Naive thymus-derived CD4-positive, alpha-beta T cell (primary cell): ENCODE data around the gene MAMDC4. TPM values are rescaled to one million over a fixed set of nuclear protein-coding genes. Genes with fewer than 3 reads are reported as not detected.
A peak's percentile ranks its signal among the peaks of the same experiment; 100 is the strongest.
"Not testable (repeated sequence)": the region's sequence is repeated elsewhere in the genome, so short reads cannot be mapped to it uniquely, and the experiment has no call there.

Experiments
- ATAC-seq: fragments of 150-1000 bp; cut with Tn5 transposase; 2 replicates; pipeline ENCODE4 v1.10.0; 2021; ENCODE audit warnings: mild to moderate bottlenecking, moderate library complexity
- CTCF ChIA-PET: fragments of 350-600 bp; sonication (Branson Sonifier 250); formaldehyde crosslinking; loops from one replicate; lab custom pipeline; 2021; ENCODE audit warnings: antibody characterized with exemption; lab: Charles Lee
- POLR2A ChIA-PET: fragments of 350-600 bp; sonication (Branson Sonifier 250); formaldehyde crosslinking; loops from one replicate; lab custom pipeline; 2021; ENCODE audit warnings: antibody characterized with exemption, inconsistent platforms; lab: Charles Lee
- DNase-seq, 9 donors: peaks; one replicate each; pipeline versions ENCODE4 v3.0.0 to v3.0.0-alpha.2; 2020 to 2022; ENCODE audit warnings: mixed read lengths in 1 of 9
- H3K27ac ChIP-seq: one replicate; pipeline ENCODE4 v1.7.0; 2013; ENCODE audit warnings: mild to moderate bottlenecking, low read depth, low read length, moderate library complexity
- H3K27me3 ChIP-seq, 2 donors: one replicate each; pipeline ENCODE4 v1.7.0; 2013; ENCODE audit warnings: low read length in 2 of 2, mild to moderate bottlenecking in 2 of 2, moderate library complexity in 2 of 2; ENCODE audit not compliant: control insufficient read depth in 2 of 2, insufficient read depth in 2 of 2
- H3K36me3 ChIP-seq, 3 experiments: 1 replicate in 2 of 3; 2 replicates in 1 of 3; pipeline ENCODE4 v1.7.0; 2013; ENCODE audit warnings: low read length in 3 of 3, mild to moderate bottlenecking in 3 of 3, moderate library complexity in 1 of 3; ENCODE audit not compliant: insufficient read depth in 3 of 3, control insufficient read depth in 2 of 3
- H3K4me1 ChIP-seq, 2 donors: one replicate each; pipeline ENCODE4 v1.7.0; 2013; ENCODE audit warnings: low read length in 2 of 2, mild to moderate bottlenecking in 2 of 2, moderate library complexity in 1 of 2; ENCODE audit not compliant: control insufficient read depth in 2 of 2, insufficient read depth in 2 of 2
- H3K4me3 ChIP-seq: 2 replicates; pipeline ENCODE4 v1.7.0; 2013; ENCODE audit warnings: mild to moderate bottlenecking, low read length
- H3K9me3 ChIP-seq, 3 experiments: 1 replicate in 2 of 3; 2 replicates in 1 of 3; pipeline ENCODE4 v1.7.0; 2013; ENCODE audit warnings: low read length in 3 of 3; ENCODE audit not compliant: control insufficient read depth in 2 of 3
- H3K27ac Mint-ChIP-seq, 9 donors: one replicate each; pipeline ENCODE4 v1.8.0; 2020 to 2022; ENCODE audit warnings: mixed read lengths in 9 of 9, mild to moderate bottlenecking in 8 of 9, moderate library complexity in 5 of 9, inconsistent platforms in 2 of 9
- H3K27me3 Mint-ChIP-seq, 5 donors: one replicate each; pipeline ENCODE4 v1.8.0; 2021 to 2022; ENCODE audit warnings: mixed read lengths in 5 of 5, mild to moderate bottlenecking in 1 of 5
- H3K36me3 Mint-ChIP-seq, 5 donors: one replicate each; pipeline ENCODE4 v1.8.0; 2020 to 2022; ENCODE audit warnings: mixed read lengths in 5 of 5, mild to moderate bottlenecking in 3 of 5, inconsistent platforms in 1 of 5
- H3K4me1 Mint-ChIP-seq, 7 donors: one replicate each; pipeline ENCODE4 v1.8.0; 2020 to 2022; ENCODE audit warnings: mixed read lengths in 7 of 7, mild to moderate bottlenecking in 3 of 7, inconsistent platforms in 1 of 7
- H3K4me3 Mint-ChIP-seq, 10 donors: one replicate each; pipeline ENCODE4 v1.8.0; 2020 to 2022; ENCODE audit warnings: mild to moderate bottlenecking in 10 of 10, mixed read lengths in 10 of 10, moderate library complexity in 6 of 10, inconsistent platforms in 2 of 10
- H3K9me3 Mint-ChIP-seq, 11 donors: one replicate each; pipeline ENCODE4 v1.8.0; 2020 to 2022; ENCODE audit warnings: mixed read lengths in 11 of 11, mild to moderate bottlenecking in 4 of 11, inconsistent platforms in 1 of 11, moderate library complexity in 1 of 11
- intact Hi-C, 2 donors: fragments of 100-400 bp; cut with micrococcal nuclease; formaldehyde crosslinking; loops; one replicate each; pipeline ENCODE4 v1.15.1; 2023
- polyA plus RNA-seq, 2 donors: library from polyadenylated mRNA; unstranded; fragments of 300-500 nt; fragmentation: Illumina TruSeq; gene quantifications; one replicate each; pipeline ENCODE4 v1.2.3, GENCODE V29; 2021
- total RNA-seq, 6 experiments: library from RNA in 5 of 6; stranded (reverse) in 5 of 6; gene quantifications; 1 replicate in 5 of 6; 2 replicates in 1 of 6; pipeline ENCODE4 v1.2.3 and lab custom pipeline; 2021 to 2026

MAMDC4 gene
- total and polyA plus RNA-seq, 7 experiments from 2014 or later, result 0.22 to 27.7 (median 5.0) TPM; not detected in 1

GRCh38 chr9:136838314-136839228 lies 13.6 kb upstream of the MAMDC4 start:
- POLR2A ChIA-PET, result no interaction called here
- DNase-seq, result no peak
- CTCF ChIA-PET, result no interaction called here
- Histone ChIP-seq H3K4me1 (peaks cover 4 to 7% of the 10 kb centered on the region in 2 donors), H3K4me3 (no peak overlapping the region), H3K27me3 (no peaks in the 10 kb centered on the region), H3K9me3 (no peaks in the 10 kb centered on the region), H3K36me3 (peaks cover 0 to 25% (median 0%) of the 10 kb centered on the region in 3 experiments), H3K27ac (no peak overlapping the region)
- H3K4me1 Mint-ChIP-seq, result peaks cover 0 to 14% (median 8%) of the 10 kb centered on the region in 7 donors
- intact Hi-C loops, result no loop called here
- H3K36me3 Mint-ChIP-seq, result peaks cover 0 to 8% (median 0%) of the 10 kb centered on the region in 5 donors
- no peaks in the 10 kb centered on the region for H3K9me3 Mint-ChIP-seq
- H3K4me3 Mint-ChIP-seq, result no peak overlapping the region
- no peak overlapping the region for H3K27ac Mint-ChIP-seq
- no peak for ATAC-seq
- no peaks in the 10 kb centered on the region for H3K27me3 Mint-ChIP-seq

- intact Hi-C loops, result no loop called here
- DNase-seq (no peak), ATAC-seq (no peak)
- Histone ChIP-seq H3K4me1 (peaks cover 4 to 7% of the 10 kb centered on the region in 2 donors), H3K4me3 (no peak overlapping the region), H3K27me3 (no peaks in the 10 kb centered on the region), H3K9me3 (no peaks in the 10 kb centered on the region), H3K36me3 (peaks cover 0 to 25% (median 0%) of the 10 kb centered on the region in 3 experiments), H3K27ac (no peak overlapping the region)
- Mint-ChIP-seq H3K4me1 (peaks cover 0 to 16% (median 10%) of the 10 kb centered on the region in 7 donors), H3K4me3 (peak overlapping the region in 2 of 10 donors; percentile 51 to 67), H3K36me3 (peaks cover 0 to 5% (median 0%) of the 10 kb centered on the region in 5 donors), H3K27ac (peak overlapping the region in 2 of 9 donors; percentile 7 to 79), H3K27me3 (no peaks in the 10 kb centered on the region), H3K9me3 (no peaks in the 10 kb centered on the region)
- POLR2A ChIA-PET, result interaction anchor here (0.6 kb wide), 1 partner anchor 96 kb away, joined by 4 read pairs; no protein-coding TSS in a partner anchor
- CTCF ChIA-PET, result no interaction called here
These were observed 12.7 kb upstream of the MAMDC4 start for GRCh38 chr9:136839229-136840139.

- peaks cover 0 to 2% (median 0%) of the 10 kb centered on the region in 5 donors for H3K27me3 Mint-ChIP-seq
- Histone ChIP-seq H3K4me1 (peaks cover 4 to 7% of the 10 kb centered on the region in 2 donors), H3K36me3 (peaks cover 0 to 25% (median 0%) of the 10 kb centered on the region in 3 experiments), H3K27me3 (no peaks in the 10 kb centered on the region), H3K27ac (no peak overlapping the region), H3K4me3 (no peak overlapping the region), H3K9me3 (no peaks in the 10 kb centered on the region)
- peak overlapping the region in 3 of 9 donors; percentile 7 to 79 (median 32) for H3K27ac Mint-ChIP-seq
- H3K4me3 Mint-ChIP-seq, result peak overlapping the region in 2 of 10 donors; percentile 51 to 67
- H3K4me1 Mint-ChIP-seq, result peaks cover 0 to 16% (median 10%) of the 10 kb centered on the region in 7 donors
- no peaks in the 10 kb centered on the region for H3K9me3 Mint-ChIP-seq
- H3K36me3 Mint-ChIP-seq, result peaks cover 0 to 5% (median 0%) of the 10 kb centered on the region in 5 donors
- ChIA-PET POLR2A (interaction anchor here (0.6 kb wide), 2 partner anchors 32 to 96 kb away, joined by 3 to 4 read pairs; no protein-coding TSS in a partner anchor), CTCF (no interaction called here)
- DNase-seq, result no peak
- ATAC-seq, result no peak
- intact Hi-C loops, result no loop called here
These were observed 11.8 kb upstream of the MAMDC4 start for GRCh38 chr9:136840140-136840876.

GRCh38 chr9:136840877-136841645 lies 11.1 kb upstream of the MAMDC4 start:
- CTCF ChIA-PET, result no interaction called here
- no peak for ATAC-seq
- Mint-ChIP-seq H3K4me3 (peak overlapping the region in 1 of 10 donors; percentile 85), H3K4me1 (peaks cover 0 to 16% (median 10%) of the 10 kb centered on the region in 7 donors), H3K27ac (no peak overlapping the region), H3K27me3 (peaks cover 0 to 5% (median 0%) of the 10 kb centered on the region in 5 donors), H3K36me3 (peaks cover 0 to 5% (median 0%) of the 10 kb centered on the region in 5 donors), H3K9me3 (no peaks in the 10 kb centered on the region)
- Histone ChIP-seq H3K4me1 (peaks cover 4 to 7% of the 10 kb centered on the region in 2 donors), H3K4me3 (no peak overlapping the region), H3K9me3 (no peaks in the 10 kb centered on the region), H3K27ac (no peak overlapping the region), H3K36me3 (peaks cover 0 to 25% (median 0%) of the 10 kb centered on the region in 3 experiments), H3K27me3 (no peaks in the 10 kb centered on the region)
- DNase-seq, result no peak
- POLR2A ChIA-PET, result interaction anchor here (0.6 kb wide), 1 partner anchor 33 kb away, joined by 3 read pairs; no protein-coding TSS in a partner anchor
- intact Hi-C loops, result no loop called here

GRCh38 chr9:136841646-136842379 lies 10.3 kb upstream of the MAMDC4 start:
- peaks cover 0 to 19% (median 0%) of the 10 kb centered on the region in 3 experiments for H3K36me3 ChIP-seq
- H3K36me3 Mint-ChIP-seq, H3K27ac ChIP-seq, H3K9me3 ChIP-seq, H3K27me3 ChIP-seq, DNase-seq, H3K4me1 ChIP-seq, ATAC-seq, H3K9me3 Mint-ChIP-seq: not testable (repeated sequence)
- Mint-ChIP-seq H3K4me1 (peaks cover 0 to 17% (median 10%) of the 10 kb centered on the region in 7 donors), H3K27ac (peak overlapping the region in 2 of 9 donors; percentile 48 to 72), H3K4me3 (peak overlapping the region; percentile 71 to 94 (median 82)), H3K27me3 (peaks cover 0 to 10% (median 0%) of the 10 kb centered on the region in 5 donors)
- POLR2A ChIA-PET, result interaction anchor here (0.6 to 1.9 kb wide), 3 partner anchors 40 to 44 kb away, joined by 4 to 7 read pairs (median 5); partner anchors contain the start of gene TRAF2
- H3K4me3 ChIP-seq, result peak overlapping the region; percentile 83
- intact Hi-C loops, result loop anchor here in 1 of 2 donors (1.0 kb wide), 4 partner anchors 44 to 193 kb away; partner anchors contain the start of genes FBXW5 and TRAF2
- CTCF ChIA-PET, result interaction anchor here (1.0 to 1.1 kb wide), 2 partner anchors 24 to 193 kb away, joined by 3 to 6 read pairs; no protein-coding TSS in a partner anchor
